ENCODE data around the gene OR52E6. TPM values are rescaled to one million over a fixed set of nuclear protein-coding genes. Genes with fewer than 3 reads are reported as not detected.

Gene OR52E6
- total RNA-seq, 4 donors from 2014 or later = not detected

GRCh38 chr11:5880329-5880728, 38.6 kb upstream of the OR52E6 start, which contains the start of gene OR52E4:
Gene OR52E4, plus strand, starts transcription at chr11:5880629. Its CDS starts 3,664 bp downstream, at chr11:5884293.
- no peaks in the 10 kb centered on the region for H3K27me3 ChIP-seq
- H3K4me1 ChIP-seq = no peaks in the 10 kb centered on the region
- DNase-seq = no peak
- intact Hi-C loops (cut with DNase I; ENCODE audit: low total_unique reads) (no loop called here), in situ Hi-C loops (cut with MboI; ENCODE audit: low sequenced_read_pairs in 4 of 4) (no loop called here)
- no peaks in the 10 kb centered on the region for H3K36me3 ChIP-seq
- ATAC-seq = no peak
- TF ChIP-seq POLR2A (IDR thresholded peaks at IDR 0.05) = no peak
- H3K4me3 ChIP-seq = no peak within 1 kb of the TSS
- H3K9me3 ChIP-seq = no peaks in the 10 kb centered on the region
- no peak within 1 kb of the TSS for H3K27ac ChIP-seq

- intact Hi-C loops (cut with DNase I; ENCODE audit: low total_unique reads) (no loop called here), in situ Hi-C loops (cut with MboI; ENCODE audit: low sequenced_read_pairs in 4 of 4) (no loop called here)
- Histone ChIP-seq H3K27me3 (no peaks in the 10 kb centered on the region), H3K9me3 (no peaks in the 10 kb centered on the region), H3K4me1 (no peaks in the 10 kb centered on the region), H3K36me3 (no peaks in the 10 kb centered on the region), H3K4me3 (no peak overlapping the region), H3K27ac (no peak overlapping the region)
- ATAC-seq (no peak), DNase-seq (no peak)
- TF ChIP-seq, protein P1, sequence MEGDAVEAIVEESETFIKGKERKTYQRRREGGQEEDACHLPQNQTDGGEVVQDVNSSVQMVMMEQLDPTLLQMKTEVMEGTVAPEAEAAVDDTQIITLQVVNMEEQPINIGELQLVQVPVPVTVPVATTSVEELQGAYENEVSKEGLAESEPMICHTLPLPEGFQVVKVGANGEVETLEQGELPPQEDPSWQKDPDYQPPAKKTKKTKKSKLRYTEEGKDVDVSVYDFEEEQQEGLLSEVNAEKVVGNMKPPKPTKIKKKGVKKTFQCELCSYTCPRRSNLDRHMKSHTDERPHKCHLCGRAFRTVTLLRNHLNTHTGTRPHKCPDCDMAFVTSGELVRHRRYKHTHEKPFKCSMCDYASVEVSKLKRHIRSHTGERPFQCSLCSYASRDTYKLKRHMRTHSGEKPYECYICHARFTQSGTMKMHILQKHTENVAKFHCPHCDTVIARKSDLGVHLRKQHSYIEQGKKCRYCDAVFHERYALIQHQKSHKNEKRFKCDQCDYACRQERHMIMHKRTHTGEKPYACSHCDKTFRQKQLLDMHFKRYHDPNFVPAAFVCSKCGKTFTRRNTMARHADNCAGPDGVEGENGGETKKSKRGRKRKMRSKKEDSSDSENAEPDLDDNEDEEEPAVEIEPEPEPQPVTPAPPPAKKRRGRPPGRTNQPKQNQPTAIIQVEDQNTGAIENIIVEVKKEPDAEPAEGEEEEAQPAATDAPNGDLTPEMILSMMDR (IDR thresholded peaks at IDR 0.05 in 4 of 5, conservative IDR thresholded peaks at IDR 0.05 in 1 of 5) = no peak
- TF ChIP-seq POLR2A (IDR thresholded peaks at IDR 0.05) = no peak
Observed at GRCh38 chr11:5878564-5878963, 36.9 kb upstream of the OR52E6 start.

DNA sequence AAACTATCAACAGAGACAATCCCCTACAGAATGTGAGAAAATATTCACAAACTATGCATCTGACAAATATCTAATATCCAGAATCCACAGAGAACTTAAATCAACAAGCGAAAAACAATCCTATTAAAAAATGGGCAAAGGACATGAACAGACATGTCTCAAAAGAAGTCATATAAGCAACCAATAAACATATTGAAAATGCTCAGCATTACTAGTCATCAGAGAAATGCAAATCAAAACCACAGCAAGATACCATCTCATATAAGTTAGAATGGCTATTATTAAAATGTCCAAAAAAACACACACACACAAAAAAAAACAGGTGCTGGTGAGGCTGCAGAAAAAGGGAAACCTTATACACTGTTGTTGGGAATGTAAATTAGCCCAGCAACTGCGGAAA, 24.1 kb upstream of the OR52E6 start:
- H3K36me3 ChIP-seq = no peaks in the 10 kb centered on the region
- H3K9me3 ChIP-seq = no peaks in the 10 kb centered on the region
- ATAC-seq (no peak), DNase-seq (no peak)
- H3K4me3 ChIP-seq = no peak overlapping the region
- in situ Hi-C loops (cut with MboI; ENCODE audit: low sequenced_read_pairs in 4 of 4) (no loop called here), intact Hi-C loops (cut with DNase I; ENCODE audit: low total_unique reads) (no loop called here)
- no peaks in the 10 kb centered on the region for H3K27me3 ChIP-seq
- H3K27ac ChIP-seq = no peak overlapping the region
- no peaks in the 10 kb centered on the region for H3K4me1 ChIP-seq
- TF ChIP-seq, protein P1 (IDR thresholded peaks at IDR 0.05 in 4 of 5, conservative IDR thresholded peaks at IDR 0.05 in 1 of 5) = no peak
- TF ChIP-seq POLR2A (IDR thresholded peaks at IDR 0.05) = no peak

DNA sequence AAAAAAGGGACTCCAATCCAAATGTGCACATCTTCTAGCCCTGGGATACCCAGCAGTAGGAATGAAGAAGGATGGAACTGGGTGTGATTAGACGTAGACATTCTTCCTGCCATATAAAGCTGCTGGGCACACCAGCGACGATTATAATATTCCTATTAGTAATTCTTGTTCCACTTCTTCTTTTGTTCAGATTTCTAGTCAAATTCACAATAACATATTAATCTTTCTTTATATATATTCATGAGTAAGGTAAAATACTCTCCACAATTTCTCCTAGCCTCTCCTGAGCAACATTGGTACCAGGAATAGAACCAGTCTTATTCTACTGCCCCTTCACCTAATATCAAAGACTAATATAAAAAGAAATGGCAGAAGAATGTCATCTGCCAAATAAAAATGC, 15.9 kb upstream of the OR52E6 start, which contains the start of gene OR52E8:
TSS of gene OR52E8 (minus strand) at position 101 of the 400 bp plus-strand sequence. CDS start at position 101, 0 bp downstream.
- Histone ChIP-seq H3K27me3 (no peaks in the 10 kb centered on the region), H3K36me3 (no peaks in the 10 kb centered on the region), H3K4me1 (no peaks in the 10 kb centered on the region), H3K9me3 (no peaks in the 10 kb centered on the region), H3K4me3 (no peak within 1 kb of the TSS), H3K27ac (no peak within 1 kb of the TSS)
- intact Hi-C loops (cut with DNase I; ENCODE audit: low total_unique reads) = no loop called here
- ATAC-seq (no peak), DNase-seq (no peak)
- in situ Hi-C loops (cut with MboI; ENCODE audit: low sequenced_read_pairs in 4 of 4) = no loop called here
- TF ChIP-seq, protein P1 (IDR thresholded peaks at IDR 0.05 in 4 of 5, conservative IDR thresholded peaks at IDR 0.05 in 1 of 5) = no peak
- no peak for TF ChIP-seq POLR2A (IDR thresholded peaks at IDR 0.05)

- no peaks in the 10 kb centered on the region for H3K27me3 ChIP-seq
- H3K4me3 ChIP-seq = no peak overlapping the region
- intact Hi-C loops (cut with DNase I; ENCODE audit: low total_unique reads) (no loop called here), in situ Hi-C loops (cut with MboI; ENCODE audit: low sequenced_read_pairs in 4 of 4) (no loop called here)
- no peak for ATAC-seq
- no peaks in the 10 kb centered on the region for H3K4me1 ChIP-seq
- TF ChIP-seq POLR2A (IDR thresholded peaks at IDR 0.05) = no peak
- TF ChIP-seq, protein P1 (IDR thresholded peaks at IDR 0.05 in 4 of 5, conservative IDR thresholded peaks at IDR 0.05 in 1 of 5) = no peak
- H3K9me3 ChIP-seq = no peaks in the 10 kb centered on the region
- H3K36me3 ChIP-seq = no peaks in the 10 kb centered on the region
- DNase-seq = no peak
- no peak overlapping the region for H3K27ac ChIP-seq
Observed at GRCh38 chr11:5851002-5851401, 9.3 kb upstream of the OR52E6 start.

Data from gastrocnemius medialis (tissue), 4 donors.